ENCODE results near the gene PRKCZ.

The PRKCZ gene

GRCh38 chr1:2070016-2070415 lies 19.8 kb downstream of the PRKCZ start:
- DNase-seq, result no peak

- no peak for DNase-seq
Measured at GRCh38 chr1:2070800-2071530, 20.8 kb downstream of the PRKCZ start.

DNA sequence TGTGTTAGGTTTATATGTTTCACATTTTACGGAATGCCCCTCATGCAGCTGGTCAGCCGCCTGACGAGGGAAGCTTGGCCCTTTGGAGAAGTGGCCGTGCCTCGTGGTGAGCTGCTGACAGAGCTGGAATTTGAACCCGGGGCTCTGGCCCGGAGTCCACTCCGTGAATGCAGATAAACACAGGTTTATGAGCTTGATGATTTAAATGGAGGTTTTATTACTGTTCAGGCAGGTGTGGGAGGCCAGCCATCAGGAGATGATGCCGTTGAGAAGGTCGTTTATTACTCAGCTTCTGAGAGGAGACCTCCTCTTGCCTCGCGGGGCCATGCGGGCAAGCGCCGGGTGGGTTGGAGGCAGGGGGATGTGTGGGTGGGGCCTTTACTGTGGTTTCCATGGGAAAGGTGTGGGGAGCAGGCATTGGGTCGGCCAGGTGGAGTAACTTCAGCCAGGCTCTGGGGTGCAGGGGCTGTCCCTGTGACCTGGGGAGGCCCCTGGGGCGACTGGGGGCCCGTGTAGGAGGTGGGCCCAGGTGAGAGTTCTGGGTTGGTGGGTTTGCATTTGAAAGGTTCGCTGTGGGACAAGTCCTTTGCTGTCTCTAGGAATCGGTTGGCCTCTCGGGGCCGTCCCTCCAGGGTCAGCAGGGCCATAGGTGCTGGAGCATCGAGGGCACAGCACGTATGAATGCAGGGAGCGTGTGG lies 22.0 kb downstream of the PRKCZ start:
- DNase-seq, result no peak

GRCh38 chr1:2072891-2073290 lies 22.7 kb downstream of the PRKCZ start:
- DNase-seq, result no peak

- no peak for DNase-seq
Measured at GRCh38 chr1:2073382-2074230, 23.4 kb downstream of the PRKCZ start.

DNA sequence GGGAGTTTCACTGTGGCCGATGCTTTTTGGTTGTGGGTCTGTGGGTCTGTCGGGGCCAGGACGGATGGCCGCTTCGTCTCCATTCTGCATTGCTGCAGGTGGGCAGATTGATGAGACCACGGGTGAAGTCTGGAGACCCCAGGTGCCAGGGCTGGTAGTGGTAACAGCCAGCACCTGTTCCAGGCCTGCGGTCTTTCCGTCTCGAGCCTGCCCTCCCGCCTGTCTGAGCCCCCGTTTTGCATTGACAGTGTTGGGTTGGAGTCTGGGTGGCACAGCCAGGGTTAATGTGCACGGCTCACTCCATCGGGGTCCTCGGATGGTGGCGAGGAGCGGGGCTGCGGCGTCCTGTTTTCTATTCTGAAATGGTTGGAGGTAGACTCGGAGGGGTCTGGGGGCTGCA lies 24.2 kb downstream of the PRKCZ start:
- DNase-seq, result no peak

GRCh38 chr1:2074944-2075740 lies 24.9 kb downstream of the PRKCZ start:
- no peak for DNase-seq

DNA sequence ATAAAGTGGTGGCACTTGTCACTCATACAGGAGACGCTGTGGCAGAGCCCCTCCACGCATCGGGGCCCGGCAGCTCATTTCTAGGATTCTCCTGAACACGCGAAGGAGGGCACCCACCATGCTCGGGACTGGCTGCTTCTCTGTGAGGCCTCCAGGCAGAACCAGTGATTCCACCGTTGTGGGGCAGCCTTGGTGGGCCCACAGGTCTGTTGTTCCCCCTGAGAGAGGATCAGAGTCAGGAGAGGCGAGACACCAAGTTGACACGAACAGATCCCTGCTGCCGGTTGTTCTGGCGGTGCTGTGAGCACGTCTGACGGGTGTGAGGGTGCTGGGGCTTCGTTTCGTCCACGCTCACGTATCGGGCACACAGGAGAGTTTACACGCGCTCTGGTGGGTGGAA lies 26.6 kb downstream of the PRKCZ start:
- no peak for DNase-seq

- DNase-seq, result no peak
Measured at GRCh38 chr1:2078170-2078569, 28.0 kb downstream of the PRKCZ start.

DNA sequence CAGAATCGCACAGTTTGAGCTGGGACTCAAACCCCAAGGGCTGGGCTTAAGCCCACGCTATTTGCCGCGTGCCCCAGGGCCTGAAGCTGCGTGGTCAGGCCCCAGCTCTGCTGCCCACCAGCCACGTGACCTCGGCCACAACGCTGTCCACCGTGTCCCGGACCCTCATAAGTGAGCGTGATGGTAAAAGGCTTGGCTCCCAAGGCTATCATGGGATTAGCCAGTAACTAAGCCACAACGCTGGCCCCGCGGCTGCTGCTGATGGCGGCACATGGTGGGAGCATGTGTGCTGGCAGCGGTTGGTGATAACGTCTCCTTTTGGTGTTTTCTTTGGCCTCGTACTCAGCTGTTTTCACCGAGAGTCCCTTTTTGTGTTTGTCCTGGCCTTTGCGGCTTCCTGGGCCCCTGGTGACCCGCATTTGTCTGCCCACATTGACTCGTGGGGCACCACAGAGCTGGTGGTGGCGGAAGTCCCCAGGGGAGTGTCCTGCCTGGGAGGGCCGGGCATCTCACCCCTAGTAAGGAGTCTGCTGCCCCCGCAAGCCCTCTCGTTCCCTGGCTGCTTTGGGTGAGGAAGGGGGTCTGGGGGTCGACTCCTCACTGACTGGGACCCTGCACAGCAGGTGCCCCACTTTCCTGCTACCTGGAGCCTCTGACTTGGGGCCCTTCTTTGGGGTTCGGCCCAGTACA lies 29.3 kb downstream of the PRKCZ start:
- DNase-seq, result no peak

DNA sequence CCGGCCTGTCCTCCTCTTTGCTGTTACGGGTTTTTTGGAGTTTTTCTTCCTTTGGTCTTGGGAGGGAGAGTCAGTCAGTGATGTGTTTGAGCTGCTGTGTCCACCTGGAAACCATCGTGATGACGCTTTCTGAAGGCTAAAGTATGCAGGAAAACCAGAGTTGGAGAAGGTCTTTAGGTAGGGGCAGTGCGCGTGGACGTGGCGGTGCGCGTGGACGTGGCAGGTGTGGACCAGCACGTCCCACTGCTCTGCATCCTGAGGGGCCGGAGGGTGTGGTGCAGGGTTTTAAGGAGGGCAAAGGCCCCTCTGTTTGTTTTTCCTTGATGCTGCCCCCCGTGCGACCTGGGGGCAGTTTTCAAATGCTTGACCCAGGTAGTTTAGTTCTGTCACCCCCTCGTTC lies 29.9 kb downstream of the PRKCZ start:
- no peak for DNase-seq

- DNase-seq, result no peak
Measured at GRCh38 chr1:2080884-2081283, 30.7 kb downstream of the PRKCZ start.

GRCh38 chr1:2081326-2081885 lies 31.2 kb downstream of the PRKCZ start:
- no peak for DNase-seq

- no peak for DNase-seq
Measured at GRCh38 chr1:2082064-2082463, 31.9 kb downstream of the PRKCZ start.

- DNase-seq, result no peak
Measured at GRCh38 chr1:2083666-2084065, 33.5 kb downstream of the PRKCZ start.

- no peak for DNase-seq
Measured at GRCh38 chr1:2084306-2084705, 34.1 kb downstream of the PRKCZ start.

- no peak for DNase-seq
Measured at GRCh38 chr1:2085080-2085479, 34.9 kb downstream of the PRKCZ start.

GRCh38 chr1:2086446-2087078 lies 36.4 kb downstream of the PRKCZ start:
- DNase-seq, result no peak

GRCh38 chr1:2087766-2088165 lies 37.6 kb downstream of the PRKCZ start:
- DNase-seq, result no peak

DNA sequence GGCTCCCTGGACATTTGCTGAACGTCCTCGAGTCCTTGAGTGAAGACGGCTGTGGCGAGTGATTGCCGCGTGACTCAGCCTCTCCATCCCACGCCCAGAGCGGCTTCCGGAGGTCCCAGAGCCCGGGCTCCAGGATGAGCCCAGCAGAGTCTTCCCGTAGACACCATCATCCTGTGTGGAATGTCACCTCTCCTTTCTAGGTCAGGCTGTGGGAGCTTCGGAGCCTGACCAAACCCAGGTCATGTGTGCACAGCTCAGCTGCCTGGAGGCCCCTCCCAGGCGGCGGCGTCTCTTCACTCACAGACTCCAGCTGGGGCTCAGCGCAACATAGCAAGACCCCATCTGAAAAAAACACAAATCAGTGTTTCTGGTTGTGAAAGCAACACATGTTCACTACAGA lies 38.2 kb downstream of the PRKCZ start:
- DNase-seq, result no peak

DNA sequence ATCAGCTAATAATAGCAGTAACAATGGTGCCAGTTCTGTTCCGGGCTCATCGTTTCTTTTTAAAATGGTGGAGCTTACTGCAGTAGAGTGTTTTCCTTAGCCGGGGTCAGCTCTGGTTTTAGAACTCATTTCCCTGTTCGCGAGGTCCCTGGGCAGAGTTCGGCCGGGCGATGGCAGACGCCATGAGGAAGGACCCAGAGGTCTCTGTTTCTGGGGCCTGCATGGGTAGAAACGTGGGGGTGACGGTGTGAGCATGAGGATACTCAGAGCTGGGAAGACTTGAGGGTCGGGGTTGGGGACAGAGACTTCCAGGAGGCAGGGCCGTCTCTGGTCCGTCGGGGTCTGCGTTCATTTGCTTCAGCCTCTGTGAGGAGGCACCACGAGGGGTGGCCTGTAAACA lies 38.8 kb downstream of the PRKCZ start:
- DNase-seq, result no peak
